Measurements from ENCODE around the gene CHCHD4. TPM values are rescaled to one million over a fixed set of nuclear protein-coding genes. Genes with fewer than 3 reads are reported as not detected.

The CHCHD4 gene
- 16.9 and 19.0 TPM in 2 replicates for polyA plus RNA-seq

GRCh38 chr3:14124615-14125192, at the start of gene CHCHD4, which contains the start of gene TMEM43:
TSS of gene CHCHD4 (minus strand) at chr3:14124870. CDS start at chr3:14124676, 194 bp downstream.
TSS of gene TMEM43 (plus strand) at chr3:14125052. CDS start at chr3:14125194, 142 bp downstream.

Other genes starting within 250 kb of the CHCHD4 start
- gene WNT7A, start 244.8 kb downstream of the CHCHD4 start, polyA plus RNA-seq, result 0.69 TPM in 1 of 2 replicates, not detected in the other
- 7.8 and 10.9 TPM in 2 replicates for gene TMEM43, start 182 bp upstream of the CHCHD4 start, polyA plus RNA-seq
- gene XPC, start 53.7 kb upstream of the CHCHD4 start, polyA plus RNA-seq, result 9.1 and 11.1 TPM in 2 replicates
- gene LSM3, start 53.9 kb upstream of the CHCHD4 start, polyA plus RNA-seq, result 62.9 and 71.0 TPM in 2 replicates